ENCODE measurements around the gene DNASE1L2.
"Not testable (repeated sequence)": the region's sequence is repeated elsewhere in the genome, so short reads cannot be mapped to it uniquely, and the experiment has no call there.

Gene DNASE1L2

GRCh38 chr16:2203119-2203688 is 33.0 kb upstream of the DNASE1L2 start:
- in situ Hi-C loops (cut with HindIII; ENCODE audit: low sequenced_read_pairs) = not testable (repeated sequence)

GRCh38 chr16:2204416-2205103 is 31.7 kb upstream of the DNASE1L2 start:
- in situ Hi-C loops (cut with HindIII; ENCODE audit: low sequenced_read_pairs) = no loop called here

- in situ Hi-C loops (cut with HindIII; ENCODE audit: low sequenced_read_pairs) = no loop called here
Observed at GRCh38 chr16:2205104-2205966, 30.9 kb upstream of the DNASE1L2 start, which contains the start of gene MLST8. Gene MLST8 (plus strand): TSS chr16:2205454. CDS start chr16:2206086, 632 bp downstream.

GRCh38 chr16:2205967-2206313 is 30.3 kb upstream of the DNASE1L2 start:
- in situ Hi-C loops (cut with HindIII; ENCODE audit: low sequenced_read_pairs) = no loop called here

- in situ Hi-C loops (cut with HindIII; ENCODE audit: low sequenced_read_pairs) = no loop called here
Observed at GRCh38 chr16:2206420-2206779, 29.8 kb upstream of the DNASE1L2 start.

- in situ Hi-C loops (cut with HindIII; ENCODE audit: low sequenced_read_pairs) = no loop called here
Observed at GRCh38 chr16:2206780-2207433, 29.3 kb upstream of the DNASE1L2 start.

- in situ Hi-C loops (cut with HindIII; ENCODE audit: low sequenced_read_pairs) = no loop called here
Observed at GRCh38 chr16:2207872-2208271, 28.4 kb upstream of the DNASE1L2 start.

- in situ Hi-C loops (cut with HindIII; ENCODE audit: low sequenced_read_pairs) = no loop called here
Observed at GRCh38 chr16:2208308-2208707, 27.9 kb upstream of the DNASE1L2 start.

GRCh38 chr16:2208772-2209171 is 27.5 kb upstream of the DNASE1L2 start:
- in situ Hi-C loops (cut with HindIII; ENCODE audit: low sequenced_read_pairs) = no loop called here

GRCh38 chr16:2209258-2210008 is 26.8 kb upstream of the DNASE1L2 start:
- in situ Hi-C loops (cut with HindIII; ENCODE audit: low sequenced_read_pairs) = no loop called here

GRCh38 chr16:2210009-2210332 is 26.3 kb upstream of the DNASE1L2 start:
- in situ Hi-C loops (cut with HindIII; ENCODE audit: low sequenced_read_pairs) = no loop called here

- in situ Hi-C loops (cut with HindIII; ENCODE audit: low sequenced_read_pairs) = no loop called here
Observed at GRCh38 chr16:2210386-2211365, 25.6 kb upstream of the DNASE1L2 start, which contains the start of gene BRICD5. Gene BRICD5 (minus strand): TSS chr16:2210863. CDS start chr16:2210833, 30 bp downstream.

GRCh38 chr16:2211923-2212347 is 24.3 kb upstream of the DNASE1L2 start:
- in situ Hi-C loops (cut with HindIII; ENCODE audit: low sequenced_read_pairs) = no loop called here

- in situ Hi-C loops (cut with HindIII; ENCODE audit: low sequenced_read_pairs) = no loop called here
Observed at GRCh38 chr16:2212362-2213324, 23.6 kb upstream of the DNASE1L2 start.

GRCh38 chr16:2213817-2214718 is 22.2 kb upstream of the DNASE1L2 start:
- in situ Hi-C loops (cut with HindIII; ENCODE audit: low sequenced_read_pairs) = no loop called here

- in situ Hi-C loops (cut with HindIII; ENCODE audit: low sequenced_read_pairs) = no loop called here
Observed at GRCh38 chr16:2214719-2214968, 21.6 kb upstream of the DNASE1L2 start, which contains the start of gene PGP. Gene PGP (minus strand): TSS chr16:2214840. CDS start chr16:2214777, 63 bp downstream.

GRCh38 chr16:2216330-2216729 is 19.9 kb upstream of the DNASE1L2 start:
- in situ Hi-C loops (cut with HindIII; ENCODE audit: low sequenced_read_pairs) = no loop called here

All from DLD1 (cell line).